ENCODE data around the gene HECTD4.
"Not testable (repeated sequence)": the region's sequence is repeated elsewhere in the genome, so short reads cannot be mapped to it uniquely, and the experiment has no call there.

Gene HECTD4

GRCh38 chr12:112161711-112162110, 220.5 kb downstream of the HECTD4 start:
- DNase-seq (ENCODE audit: low read depth): peak; percentile 7
- no peak for TF ChIP-seq CTCF (conservative IDR thresholded peaks at IDR 0.05; ENCODE audit: control insufficient read depth, insufficient read depth, low read depth, low read length)
- H3K4me3 ChIP-seq (ENCODE audit: control insufficient read depth, low read depth, low read length): no peak overlapping the region

- TF ChIP-seq CTCF (conservative IDR thresholded peaks at IDR 0.05; ENCODE audit: control insufficient read depth, insufficient read depth, low read depth, low read length): no peak
- H3K4me3 ChIP-seq (ENCODE audit: control insufficient read depth, low read depth, low read length): no peak overlapping the region
- DNase-seq (ENCODE audit: low read depth): no peak
Measured at GRCh38 chr12:112160611-112161010, 221.6 kb downstream of the HECTD4 start.

- H3K4me3 ChIP-seq (ENCODE audit: control insufficient read depth, low read depth, low read length): no peak overlapping the region
- DNase-seq (ENCODE audit: low read depth): no peak
- no peak for TF ChIP-seq CTCF (conservative IDR thresholded peaks at IDR 0.05; ENCODE audit: control insufficient read depth, insufficient read depth, low read depth, low read length)
Measured at GRCh38 chr12:112159146-112159541, 223.1 kb downstream of the HECTD4 start.

- not testable (repeated sequence) for DNase-seq (ENCODE audit: low read depth); H3K4me3 ChIP-seq (ENCODE audit: control insufficient read depth, low read depth, low read length)
Measured at GRCh38 chr12:112158461-112159145, 223.6 kb downstream of the HECTD4 start.

- H3K4me3 ChIP-seq (ENCODE audit: control insufficient read depth, low read depth, low read length): no peak overlapping the region
- DNase-seq (ENCODE audit: low read depth): no peak
- TF ChIP-seq CTCF (conservative IDR thresholded peaks at IDR 0.05; ENCODE audit: control insufficient read depth, insufficient read depth, low read depth, low read length): no peak
Measured at GRCh38 chr12:112153893-112154219, 228.4 kb downstream of the HECTD4 start.

- DNase-seq (ENCODE audit: low read depth): no peak
- H3K4me3 ChIP-seq (ENCODE audit: control insufficient read depth, low read depth, low read length): no peak overlapping the region
- TF ChIP-seq CTCF (conservative IDR thresholded peaks at IDR 0.05; ENCODE audit: control insufficient read depth, insufficient read depth, low read depth, low read length): no peak
Measured at GRCh38 chr12:112153181-112153892, 228.9 kb downstream of the HECTD4 start.

GRCh38 chr12:112151766-112152541, 230.3 kb downstream of the HECTD4 start:
- no peak for TF ChIP-seq CTCF (conservative IDR thresholded peaks at IDR 0.05; ENCODE audit: control insufficient read depth, insufficient read depth, low read depth, low read length)
- DNase-seq (ENCODE audit: low read depth): no peak
- no peak overlapping the region for H3K4me3 ChIP-seq (ENCODE audit: control insufficient read depth, low read depth, low read length)

Data from fibroblast of mammary gland (primary cell).